OCI-LY7 (cell line): ENCODE results near the gene CYP11A1. TPM values are rescaled to one million over a fixed set of nuclear protein-coding genes. Genes with fewer than 3 reads are reported as not detected.

Experiments used
- BruUV-seq: library from RNA; stranded (reverse); fragments of 400-500 nt; replicated peaks from 2 replicates; lab custom pipeline; 2021; lab: Mats Ljungman, UMichigan
- CTCF ChIA-PET: fragments of 300-600 bp; sonication (Branson Sonifier 250); formaldehyde crosslinking; loops from one replicate; lab custom pipeline; 2022; ENCODE audit warnings: antibody characterized with exemption; ENCODE audit not compliant: unreplicated experiment; lab: Charles Lee
- POLR2A ChIA-PET: fragments of 300-600 bp; sonication (Branson Sonifier 250); formaldehyde crosslinking; loops from one replicate; lab custom pipeline; 2022; ENCODE audit warnings: antibody characterized with exemption; lab: Charles Lee
- DNase-seq: peaks from one replicate; pipeline ENCODE4 v3.0.0-alpha.2; 2015; ENCODE audit warnings: low spot score
- H2AFZ ChIP-seq: fragments of 200-600 bp; sonication (generic), shearing (Covaris generic); 2 replicates; pipeline ENCODE4 v1.6.1; 2014; ENCODE audit warnings: mild to moderate bottlenecking, antibody characterized with exemption, low read length, moderate library complexity
- H3K27ac ChIP-seq: fragments of 200-600 bp; sonication (generic); 2 replicates; pipeline ENCODE4 v1.5.1; 2014; ENCODE audit warnings: mixed run types, low read depth, mild to moderate bottlenecking, moderate library complexity, low read length, inconsistent platforms; ENCODE audit not compliant: poor library complexity, severe bottlenecking
- H3K36me3 ChIP-seq: fragments of 200-600 bp; sonication (generic); 2 replicates; pipeline ENCODE4 v1.6.1; 2014; ENCODE audit warnings: mild to moderate bottlenecking, antibody characterized with exemption, low read length, moderate library complexity, mixed read lengths; ENCODE audit not compliant: insufficient read depth
- H3K4me1 ChIP-seq: fragments of 200-600 bp; sonication (generic); 2 replicates; pipeline ENCODE4 v1.5.1; 2014; ENCODE audit warnings: mild to moderate bottlenecking, low read length; ENCODE audit not compliant: insufficient read depth, poor library complexity, severe bottlenecking
- H3K4me2 ChIP-seq: fragments of 200-600 bp; sonication (generic); 2 replicates; pipeline ENCODE4 v1.6.1; 2014; ENCODE audit warnings: mild to moderate bottlenecking, low read length
- H3K4me3 ChIP-seq: fragments of 200-600 bp; sonication (generic); 2 replicates; pipeline ENCODE4 v1.5.1; 2014; ENCODE audit warnings: mild to moderate bottlenecking, low read depth, low read length; ENCODE audit not compliant: poor library complexity, severe bottlenecking
- H3K79me2 ChIP-seq: fragments of 200-600 bp; sonication (generic); 2 replicates; pipeline ENCODE4 v1.6.1; 2016; ENCODE audit warnings: low read depth, mild to moderate bottlenecking, low read length, moderate library complexity, mixed read lengths; ENCODE audit not compliant: insufficient read depth
- H3K9me2 ChIP-seq: fragments of 200-600 bp; sonication (generic); 2 replicates; pipeline ENCODE4 v1.6.1; 2016; ENCODE audit warnings: mild to moderate bottlenecking, low read length, mixed read lengths; ENCODE audit not compliant: insufficient read depth
- H3K9me3 ChIP-seq: fragments of 200-600 bp; sonication (generic); 2 replicates; pipeline ENCODE4 v1.6.1; 2014; ENCODE audit warnings: mild to moderate bottlenecking, mixed run types, low read length, mixed read lengths
- H4K20me1 ChIP-seq: fragments of 200-600 bp; sonication (generic); 2 replicates; pipeline ENCODE4 v1.6.1; 2014; ENCODE audit warnings: mild to moderate bottlenecking, antibody characterized with exemption, low read length, moderate library complexity, mixed read lengths; ENCODE audit not compliant: insufficient read depth
- CTCF ChIP-seq: fragments of 200-600 bp; sonication (generic); conservative IDR thresholded peaks from 2 replicates; pipeline ENCODE4 v1.5.1; 2014; ENCODE audit warnings: mild to moderate bottlenecking, antibody characterized with exemption, low read length, moderate library complexity, mixed read lengths
- EZH2phosphoT487 ChIP-seq: fragments of 200-600 bp; sonication (generic); IDR thresholded peaks from 2 replicates; pipeline ENCODE4 v1.6.1; 2018; ENCODE audit warnings: low read depth, borderline replicate concordance, mild to moderate bottlenecking, mixed run types, antibody characterized with exemption, low read length, moderate library complexity, mixed read lengths
- intact Hi-C: fragments of 100-400 bp; cut with micrococcal nuclease; formaldehyde crosslinking; loops from one replicate; pipeline ENCODE4 v1.10.0; 2022; ENCODE audit not compliant: unreplicated experiment
- total RNA-seq, 2 experiments: library from RNA; depleted of rRNA in 1 of 2; stranded (reverse); fragments of >200 nt in 1 of 2; shearing (Covaris generic) in 1 of 2; gene quantifications; 2 replicates each; pipeline ENCODE4 v1.2.3, GENCODE V29; 2014 to 2022

Gene CYP11A1
- total RNA-seq, 2 experiments from 2014 or later, result not detected

DNA sequence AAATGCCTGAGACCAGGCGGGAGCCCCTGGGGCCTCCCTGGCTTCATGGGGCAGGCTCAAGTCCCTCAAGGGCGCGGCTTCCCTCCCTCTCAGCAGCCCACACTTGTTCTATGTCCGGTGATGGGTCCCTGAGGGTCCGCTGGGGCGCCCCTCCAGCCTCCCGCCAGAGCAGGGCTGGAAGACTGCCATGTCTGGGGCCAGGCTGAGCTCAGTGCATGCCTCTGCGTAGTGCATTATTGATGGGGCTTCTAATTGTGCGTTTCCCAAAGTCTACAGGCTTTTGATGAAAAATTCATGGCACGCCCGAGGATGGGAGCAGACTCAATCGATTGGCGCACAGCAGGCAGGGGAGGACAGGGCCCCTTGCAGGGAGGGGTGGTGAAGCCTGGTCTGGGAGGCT is 51.3 kb downstream of the CYP11A1 start:
- CTCF ChIA-PET, result no interaction called here
- POLR2A ChIA-PET, result no interaction called here
- intact Hi-C loops, result no loop called here

GRCh38 chr15:74315626-74316025 is 51.8 kb downstream of the CYP11A1 start:
- DNase-seq, result peak; percentile 53
- Histone ChIP-seq H3K79me2 (no peaks in the 10 kb centered on the region), H3K36me3 (no peaks in the 10 kb centered on the region), H3K4me1 (peaks cover 11% of the 10 kb centered on the region), H3K4me3 (no peak overlapping the region), H3K9me2 (no peaks in the 10 kb centered on the region), H3K4me2 (peak overlapping the region; percentile 30; the same call in 1 of the 2 replicates), H3K9me3 (no peaks in the 10 kb centered on the region), H3K27ac (no peak overlapping the region), H2AFZ (peak overlapping the region; percentile 44; the same call in 1 of the 2 replicates), H4K20me1 (no peaks in the 10 kb centered on the region)
- POLR2A ChIA-PET, result no interaction called here
- CTCF ChIA-PET, result no interaction called here
- no TSS peak for BruUV-seq
- intact Hi-C loops, result no loop called here
- TF ChIP-seq CTCF, result no peak
- TF ChIP-seq EZH2phosphoT487, result no peak

More for the DNA sequence above, 51.3 kb downstream of the CYP11A1 start:
- peaks cover 11% of the 10 kb centered on the region for H3K4me1 ChIP-seq
- no peak overlapping the region for H3K27ac ChIP-seq
- DNase-seq, result no peak
- no peaks in the 10 kb centered on the region for H3K36me3 ChIP-seq
- no peaks in the 10 kb centered on the region for H3K79me2 ChIP-seq
- no peak overlapping the region for H2AFZ ChIP-seq
- TF ChIP-seq EZH2phosphoT487, result no peak
- no peak for TF ChIP-seq CTCF
- 0 out of 2 replicates have a peak overlapping the region, but pooled peaks have one; percentile 30 for H3K4me2 ChIP-seq
- H4K20me1 ChIP-seq, result no peaks in the 10 kb centered on the region
- no peaks in the 10 kb centered on the region for H3K9me2 ChIP-seq
- H3K4me3 ChIP-seq, result no peak overlapping the region
- H3K9me3 ChIP-seq, result no peaks in the 10 kb centered on the region
- BruUV-seq, result no TSS peak

DNA sequence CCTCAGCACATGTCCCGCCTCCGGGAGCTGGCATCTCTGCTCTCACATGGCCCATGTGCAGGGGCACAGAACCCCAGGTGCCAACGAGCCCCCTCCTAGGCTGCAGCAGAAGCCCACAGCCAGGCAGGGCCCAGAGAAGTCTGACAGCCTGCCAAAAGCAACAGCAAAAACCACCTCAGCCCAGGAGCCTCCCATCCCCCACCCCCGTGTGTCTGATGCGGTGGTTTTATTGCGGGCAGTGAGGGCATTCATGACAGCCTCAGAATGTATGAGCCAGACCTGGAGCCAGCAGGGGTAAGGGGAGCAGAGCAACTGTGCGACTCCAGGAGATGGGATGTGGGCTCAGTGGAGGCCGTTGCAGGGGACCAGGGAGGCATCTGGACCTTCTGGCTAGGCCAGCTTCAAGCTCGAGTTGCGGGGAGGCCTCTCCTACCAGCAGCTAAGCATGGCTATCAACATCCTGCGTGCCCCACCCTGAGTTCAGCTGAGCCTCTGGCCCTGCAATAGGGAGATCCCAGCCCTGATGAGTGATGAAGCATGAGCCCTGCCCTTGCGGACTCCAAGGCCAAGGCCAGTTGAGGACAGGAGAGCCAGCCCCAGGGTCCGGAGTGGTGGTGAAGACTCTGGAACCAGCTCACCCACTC is 52.5 kb downstream of the CYP11A1 start:
- Histone ChIP-seq H3K4me2 (no peak overlapping the region), H3K4me1 (peaks cover 11% of the 10 kb centered on the region), H3K4me3 (no peak overlapping the region), H3K9me3 (no peaks in the 10 kb centered on the region), H3K79me2 (no peaks in the 10 kb centered on the region), H3K9me2 (no peaks in the 10 kb centered on the region), H3K27ac (no peak overlapping the region), H3K36me3 (no peaks in the 10 kb centered on the region), H4K20me1 (no peaks in the 10 kb centered on the region), H2AFZ (peak overlapping the region; percentile 44; the same call in 1 of the 2 replicates)
- no TSS peak for BruUV-seq
- intact Hi-C loops, result no loop called here
- TF ChIP-seq EZH2phosphoT487 (no peak), CTCF (no peak)
- ChIA-PET CTCF (no interaction called here), POLR2A (no interaction called here)
- no peak for DNase-seq
